HCT116 (cell line): Measurements from ENCODE around the gene CLRN3. TPM values are rescaled to one million over a fixed set of nuclear protein-coding genes. Genes with fewer than 3 reads are reported as not detected.

Experiments used
- ATAC-seq: fragments of 200-7000 bp; cut with Tn5 transposase; 2 replicates; pipeline ENCODE4 v1.9.1; 2020; ENCODE audit warnings: mild to moderate bottlenecking, moderate library complexity
- BruUV-seq: library from RNA; stranded (reverse); fragments of 400-500 nt; replicated peaks from 2 replicates; lab custom pipeline; 2021; lab: Mats Ljungman, UMichigan
- CTCF ChIA-PET: fragments of 300-600 bp; sonication (Branson Sonifier 250); formaldehyde crosslinking; loops from one replicate; lab custom pipeline; 2021; ENCODE audit warnings: antibody characterized with exemption; lab: Charles Lee
- POLR2A ChIA-PET: fragments of 300-600, 350-600 bp; sonication (Branson Sonifier 250); formaldehyde crosslinking; loops from one replicate; lab custom pipeline; 2021; ENCODE audit warnings: antibody characterized with exemption; lab: Charles Lee
- RAD21 ChIA-PET, 2 experiments: fragments of 300-600 bp; sonication (Branson Sonifier 250); formaldehyde crosslinking; loops; one replicate each; lab custom pipeline; 2023; ENCODE audit warnings: low total read pairs in 2 of 2; ENCODE audit not compliant: uncharacterized antibody in 2 of 2, unreplicated experiment in 2 of 2, low non-redundant PET in 1 of 2; lab: Charles Lee
- DNase-seq: peaks from one replicate; pipeline ENCODE4 v3.0.0-alpha.2; 2010; ENCODE audit warnings: low read depth, low spot score
- H2AFZ ChIP-seq: fragments of 200-600 bp; shearing (Covaris generic), sonication (generic); 2 replicates; pipeline ENCODE4 v1.6.1; 2017; ENCODE audit warnings: low read depth, mixed run types, mixed read lengths, antibody characterized with exemption, low read length; ENCODE audit not compliant: poor library complexity, severe bottlenecking
- H3K27ac ChIP-seq: 2 replicates; pipeline ENCODE4 v1.5.1; 2012; ENCODE audit warnings: low read depth, low read length
- H3K27me3 ChIP-seq: fragments of 200-600 bp; sonication (generic); 2 replicates; pipeline ENCODE4 v1.6.1; 2016; ENCODE audit warnings: mixed run types, low read length, mixed read lengths; ENCODE audit not compliant: insufficient read depth
- H3K36me3 ChIP-seq, 2 experiments: fragments of 200-500 bp in 1 of 2; fragments of 200-600 bp in 1 of 2; sonication (Bioruptor generic) in 1 of 2; sonication (generic) in 1 of 2; 2 replicates each; pipeline versions ENCODE4 v1.5.1 to v1.6.1; 2014 to 2016; ENCODE audit warnings: low read length in 2 of 2, inconsistent platforms in 1 of 2, mixed read lengths in 1 of 2, mixed run types in 1 of 2; ENCODE audit not compliant: insufficient read depth in 2 of 2, control insufficient read depth in 1 of 2
- H3K4me1 ChIP-seq, 2 experiments: fragments of 200-600 bp in 1 of 2; sonication (generic) in 1 of 2; 2 replicates each; pipeline versions ENCODE4 v1.5.1 to v1.6.1; 2012 to 2017; ENCODE audit warnings: low read length in 2 of 2, inconsistent platforms in 1 of 2, mild to moderate bottlenecking in 1 of 2, mixed read lengths in 1 of 2, mixed run types in 1 of 2, moderate library complexity in 1 of 2; ENCODE audit not compliant: insufficient read depth in 2 of 2, control insufficient read depth in 1 of 2
- H3K4me2 ChIP-seq: fragments of 200-600 bp; sonication (generic); 2 replicates; pipeline ENCODE4 v1.6.1; 2017; ENCODE audit warnings: mixed run types, low read length, mixed read lengths
- H3K4me3 ChIP-seq, 2 experiments: fragments of 200-600 bp in 1 of 2; sonication (generic) in 1 of 2; replicated peaks in 1 of 2; 2 replicates each; pipeline ENCODE4 v1.5.1; 2011 to 2016; ENCODE audit warnings: low read length in 2 of 2, control low read depth in 1 of 2, low read depth in 1 of 2, mild to moderate bottlenecking in 1 of 2, mixed read lengths in 1 of 2, mixed run types in 1 of 2
- H3K79me2 ChIP-seq: fragments of 200-600 bp; sonication (generic); 2 replicates; pipeline ENCODE4 v1.6.1; 2017; ENCODE audit warnings: mild to moderate bottlenecking, mixed run types, low read length, moderate library complexity, mixed read lengths; ENCODE audit not compliant: insufficient read depth
- H3K9ac ChIP-seq: fragments of 200-600 bp; sonication (generic); 2 replicates; pipeline ENCODE4 v1.6.1; 2016; ENCODE audit warnings: low read length, mixed read lengths
- H3K9me2 ChIP-seq: fragments of 200-600 bp; sonication (generic), shearing (Covaris generic); 2 replicates; pipeline ENCODE4 v1.6.1; 2017; ENCODE audit warnings: mixed run types, mild to moderate bottlenecking, moderate library complexity; ENCODE audit not compliant: insufficient read depth
- H3K9me3 ChIP-seq, 2 experiments: fragments of 200-500 bp in 1 of 2; fragments of 200-600 bp in 1 of 2; sonication (Bioruptor generic) in 1 of 2; sonication (generic) in 1 of 2; 2 replicates each; pipeline ENCODE4 v1.6.1; 2014 to 2017; ENCODE audit warnings: low read length in 2 of 2, mixed read lengths in 2 of 2, inconsistent platforms in 1 of 2, low read depth in 1 of 2, mild to moderate bottlenecking in 1 of 2, mixed run types in 1 of 2, moderate library complexity in 1 of 2; ENCODE audit not compliant: control insufficient read depth in 1 of 2, insufficient read depth in 1 of 2
- H4K20me1 ChIP-seq: fragments of 200-600 bp; sonication (generic), shearing (Covaris generic); 2 replicates; pipeline ENCODE4 v1.6.1; 2017; ENCODE audit warnings: mixed run types, mild to moderate bottlenecking, moderate library complexity; ENCODE audit not compliant: insufficient read depth
- ATF3 ChIP-seq: IDR thresholded peaks from 2 replicates; pipeline ENCODE4 v1.6.1; 2012
- CEBPB ChIP-seq: IDR thresholded peaks from 2 replicates; pipeline ENCODE4 v1.6.1; 2012; ENCODE audit warnings: low read depth
- CTCF ChIP-seq, 3 experiments: fragments of 200-600 bp in 1 of 3; sonication (generic) in 1 of 3; IDR thresholded peaks in 2 of 3; conservative IDR thresholded peaks in 1 of 3; 2 replicates each; pipeline ENCODE4 v1.5.1; 2012 to 2017; ENCODE audit warnings: low read depth in 2 of 3, low read length in 2 of 3, antibody characterized with exemption in 1 of 3, borderline replicate concordance in 1 of 3, control low read depth in 1 of 3, mild to moderate bottlenecking in 1 of 3, mixed read lengths in 1 of 3, mixed run types in 1 of 3, moderate library complexity in 1 of 3; ENCODE audit not compliant: insufficient read depth in 1 of 3
- EGR1 ChIP-seq: IDR thresholded peaks from 2 replicates; pipeline ENCODE4 v1.6.1; 2012; ENCODE audit warnings: low read depth
- ELF1 ChIP-seq: IDR thresholded peaks from 2 replicates; pipeline ENCODE4 v1.6.1; 2012; ENCODE audit warnings: low read depth, borderline replicate concordance
- EZH2phosphoT487 ChIP-seq: fragments of 200-600 bp; IDR thresholded peaks from 2 replicates; pipeline ENCODE4 v1.6.1; 2018; ENCODE audit warnings: antibody characterized with exemption, borderline replicate concordance
- FOSL1 ChIP-seq: IDR thresholded peaks from 2 replicates; pipeline ENCODE4 v1.6.1; 2012; ENCODE audit warnings: low read depth
- JUND ChIP-seq: IDR thresholded peaks from 2 replicates; pipeline ENCODE4 v1.6.1; 2012
- MAX ChIP-seq: IDR thresholded peaks from 2 replicates; pipeline ENCODE4 v1.6.1; 2012
- POLR2A ChIP-seq: IDR thresholded peaks from 2 replicates; pipeline ENCODE4 v1.7.0; 2011; ENCODE audit warnings: borderline replicate concordance; ENCODE audit not compliant: insufficient read depth, insufficient read length; ENCODE audit errors: extremely low read depth
- SIN3A ChIP-seq: IDR thresholded peaks from 2 replicates; pipeline ENCODE4 v1.6.1; 2012; ENCODE audit warnings: low read depth
- SP1 ChIP-seq: IDR thresholded peaks from 2 replicates; pipeline ENCODE4 v1.6.1; 2012; ENCODE audit warnings: low read depth
- SRF ChIP-seq: IDR thresholded peaks from 2 replicates; pipeline ENCODE4 v1.6.1; 2012; ENCODE audit warnings: low read depth
- TCF7L2 ChIP-seq: IDR thresholded peaks from 2 replicates; pipeline ENCODE4 v1.7.0; 2011; ENCODE audit warnings: borderline replicate concordance, inconsistent platforms; ENCODE audit not compliant: insufficient read depth, insufficient read length; ENCODE audit errors: extremely low read depth
- ZBTB33 ChIP-seq: IDR thresholded peaks from 2 replicates; pipeline ENCODE4 v1.6.1; 2011; ENCODE audit warnings: mild to moderate bottlenecking, low read length, moderate library complexity; ENCODE audit not compliant: insufficient replicate concordance; ENCODE audit errors: extremely low read depth
- ZFX ChIP-seq: fragments of 450-650 bp; IDR thresholded peaks from 2 replicates; pipeline ENCODE4 v1.6.1; 2017
- ZNF274 ChIP-seq: fragments of 200-500 bp; sonication (Bioruptor generic); IDR thresholded peaks from 2 replicates; pipeline ENCODE4 v1.6.1; 2014; ENCODE audit warnings: mild to moderate bottlenecking, low read depth, low read length, inconsistent platforms
- intact Hi-C: fragments of 100-400 bp; cut with micrococcal nuclease; formaldehyde crosslinking; loops from 2 replicates; pipeline ENCODE4 v1.10.0; 2022
- total RNA-seq: library from RNA; stranded (reverse); gene quantifications from one replicate; pipeline ENCODE4 v1.2.1, GENCODE V29; 2021; ENCODE audit not compliant: unreplicated experiment

CLRN3 gene
- total RNA-seq, 1 experiment from 2014 or later = 0.39 TPM

- no peak overlapping the region for H3K4me3 ChIP-seq
- POLR2A ChIA-PET = no interaction called here
- TF ChIP-seq SRF (no peak), ZNF274 (no peak), EGR1 (no peak), SP1 (no peak), JUND (no peak), MAX (no peak), CTCF (IDR thresholded peaks at IDR 0.05 in 2 of 3, conservative IDR thresholded peaks at IDR 0.05 in 1 of 3; ENCODE audit: borderline replicate concordance in 1 of 3, insufficient read depth in 1 of 3, low read depth in 2 of 3, low read length in 2 of 3) (no peak), ATF3 (no peak), ZBTB33 (no peak), ZFX (no peak), FOSL1 (no peak), EZH2phosphoT487 (no peak), POLR2A (no peak), TCF7L2 (no peak), CEBPB (no peak), SIN3A (no peak), ELF1 (no peak)
- TF ChIP-seq, all 23 proteins: peak for 0
- BruUV-seq = no TSS peak
- H3K36me3 ChIP-seq = no peaks in the 10 kb centered on the region
- no peaks in the 10 kb centered on the region for H3K4me1 ChIP-seq
- H4K20me1 ChIP-seq = no peaks in the 10 kb centered on the region
- no peak overlapping the region for H3K27ac ChIP-seq
- ChIA-PET RAD21 (no interaction called here), CTCF (no interaction called here)
- intact Hi-C loops = no loop called here
- H3K4me2 ChIP-seq = no peak overlapping the region
- H2AFZ ChIP-seq = no peak overlapping the region
- H3K79me2 ChIP-seq = no peaks in the 10 kb centered on the region
- no peak overlapping the region for H3K9ac ChIP-seq
- H3K27me3 ChIP-seq = peaks cover 14% of the 10 kb centered on the region; the same call in 1 of the 2 replicates
- H3K9me2 ChIP-seq = no peaks in the 10 kb centered on the region
- no peaks in the 10 kb centered on the region for H3K9me3 ChIP-seq
- no peak for DNase-seq
- no peak for ATAC-seq
Measured at GRCh38 chr10:127881262-127881661, 11.5 kb downstream of the CLRN3 start.
